GM19455 (cell line): ENCODE measurements around the gene PDE4A.
"Not testable (repeated sequence)": the region's sequence is repeated elsewhere in the genome, so short reads cannot be mapped to it uniquely, and the experiment has no call there.

Experiments
- ATAC-seq: cut with Tn5 transposase; IDR thresholded peaks from one replicate; pipeline ENCODE4 v1.9.1; 2021; ENCODE audit not compliant: unreplicated experiment

PDE4A gene

GRCh38 chr19:10424011-10424637 lies 3.8 kb downstream of the PDE4A start:
- ATAC-seq: no peak

- ATAC-seq: no peak
These were observed 6.8 kb downstream of the PDE4A start for GRCh38 chr19:10427169-10427568.

GRCh38 chr19:10428996-10429381 lies 8.7 kb downstream of the PDE4A start:
- no peak for ATAC-seq

- no peak for ATAC-seq
These were observed 10.3 kb downstream of the PDE4A start for GRCh38 chr19:10430505-10431253.

GRCh38 chr19:10431254-10431942 lies 11.1 kb downstream of the PDE4A start:
- no peak for ATAC-seq

- no peak for ATAC-seq
These were observed 11.8 kb downstream of the PDE4A start for GRCh38 chr19:10431943-10432735.

GRCh38 chr19:10432736-10433130 lies 12.4 kb downstream of the PDE4A start:
- no peak for ATAC-seq

GRCh38 chr19:10433131-10433536 lies 12.8 kb downstream of the PDE4A start:
- ATAC-seq: no peak

- ATAC-seq: no peak
These were observed 19.2 kb downstream of the PDE4A start for GRCh38 chr19:10439588-10439987.

GRCh38 chr19:10442698-10443097 lies 22.4 kb downstream of the PDE4A start:
- no peak for ATAC-seq

- ATAC-seq: no peak
These were observed 28.7 kb downstream of the PDE4A start for GRCh38 chr19:10449037-10449436.

- ATAC-seq: no peak
These were observed 30.0 kb downstream of the PDE4A start for GRCh38 chr19:10450191-10450852.

GRCh38 chr19:10450853-10451609 lies 30.7 kb downstream of the PDE4A start:
- ATAC-seq: no peak

GRCh38 chr19:10452726-10453618 lies 32.6 kb downstream of the PDE4A start:
- ATAC-seq: no peak

GRCh38 chr19:10453852-10454251 lies 33.5 kb downstream of the PDE4A start:
- no peak for ATAC-seq

- ATAC-seq: no peak
These were observed 33.9 kb downstream of the PDE4A start for GRCh38 chr19:10454267-10454666.

- ATAC-seq: not testable (repeated sequence)
These were observed 38.4 kb downstream of the PDE4A start for GRCh38 chr19:10458733-10459132.

GRCh38 chr19:10460714-10461046 lies 40.3 kb downstream of the PDE4A start:
- no peak for ATAC-seq
